Thymus (tissue), 11 donors: ENCODE data around the gene KLHDC3. TPM values are rescaled to one million over a fixed set of nuclear protein-coding genes. Genes with fewer than 3 reads are reported as not detected.
A peak's percentile ranks its signal among the peaks of the same experiment; 100 is the strongest.
"Not testable (repeated sequence)": the region's sequence is repeated elsewhere in the genome, so short reads cannot be mapped to it uniquely, and the experiment has no call there.

ENCODE experiments used
- DNase-seq, 9 donors: peaks; one replicate each; pipeline ENCODE4 v3.0.0-alpha.2; 2013; ENCODE audit warnings: low spot score in 9 of 9, low read depth in 6 of 9, missing footprints in 1 of 9
- H3K27ac ChIP-seq, 2 donors: one replicate each; pipeline ENCODE4 v1.5.1; 2013; ENCODE audit warnings: control low read depth in 1 of 2, low read depth in 1 of 2, low read length in 1 of 2, mild to moderate bottlenecking in 1 of 2, moderate library complexity in 1 of 2
- H3K27me3 ChIP-seq, 2 donors: one replicate each; pipeline ENCODE4 v1.5.1; 2013; ENCODE audit warnings: low read length in 1 of 2; ENCODE audit not compliant: control insufficient read depth in 2 of 2, insufficient read depth in 1 of 2
- H3K36me3 ChIP-seq, 2 donors: one replicate each; pipeline ENCODE4 v1.5.1; 2013; ENCODE audit warnings: low read length in 1 of 2, mild to moderate bottlenecking in 1 of 2, moderate library complexity in 1 of 2; ENCODE audit not compliant: control insufficient read depth in 2 of 2, insufficient read depth in 2 of 2
- H3K4me1 ChIP-seq, 2 donors: one replicate each; pipeline ENCODE4 v1.5.1; 2013; ENCODE audit warnings: low read length in 2 of 2; ENCODE audit not compliant: control insufficient read depth in 2 of 2, insufficient read depth in 2 of 2
- H3K4me3 ChIP-seq, 2 donors: one replicate each; pipeline ENCODE4 v1.5.1; 2013; ENCODE audit warnings: low read length in 2 of 2, control low read depth in 1 of 2, mild to moderate bottlenecking in 1 of 2
- H3K9me3 ChIP-seq, 2 donors: one replicate each; pipeline ENCODE4 v1.5.1; 2013; ENCODE audit warnings: low read length in 1 of 2, mild to moderate bottlenecking in 1 of 2; ENCODE audit not compliant: control insufficient read depth in 2 of 2, insufficient read depth in 1 of 2
- WGBS: extraction: QIAGEN DNeasy Blood & Tissue Kit; methylation state at CpG from one replicate; pipeline ENCODE4 v1.1.7; 2013; 5-methylcytosine and 5-hydroxymethylcytosine counted together
- polyA plus RNA-seq: library from polyadenylated mRNA; stranded (reverse); fragments of 200-250 nt; gene quantifications from one replicate; pipeline ENCODE4 v1.2.3, GENCODE V29; 2013
- total RNA-seq: library from RNA; stranded (reverse); fragments of 120-200 nt; gene quantifications from one replicate; pipeline ENCODE4 v1.2.4, GENCODE V29; 2013
- donor health status: healthy.

KLHDC3 gene
- total and polyA plus RNA-seq, 2 donors = 73.8 to 87.0 TPM

DNA sequence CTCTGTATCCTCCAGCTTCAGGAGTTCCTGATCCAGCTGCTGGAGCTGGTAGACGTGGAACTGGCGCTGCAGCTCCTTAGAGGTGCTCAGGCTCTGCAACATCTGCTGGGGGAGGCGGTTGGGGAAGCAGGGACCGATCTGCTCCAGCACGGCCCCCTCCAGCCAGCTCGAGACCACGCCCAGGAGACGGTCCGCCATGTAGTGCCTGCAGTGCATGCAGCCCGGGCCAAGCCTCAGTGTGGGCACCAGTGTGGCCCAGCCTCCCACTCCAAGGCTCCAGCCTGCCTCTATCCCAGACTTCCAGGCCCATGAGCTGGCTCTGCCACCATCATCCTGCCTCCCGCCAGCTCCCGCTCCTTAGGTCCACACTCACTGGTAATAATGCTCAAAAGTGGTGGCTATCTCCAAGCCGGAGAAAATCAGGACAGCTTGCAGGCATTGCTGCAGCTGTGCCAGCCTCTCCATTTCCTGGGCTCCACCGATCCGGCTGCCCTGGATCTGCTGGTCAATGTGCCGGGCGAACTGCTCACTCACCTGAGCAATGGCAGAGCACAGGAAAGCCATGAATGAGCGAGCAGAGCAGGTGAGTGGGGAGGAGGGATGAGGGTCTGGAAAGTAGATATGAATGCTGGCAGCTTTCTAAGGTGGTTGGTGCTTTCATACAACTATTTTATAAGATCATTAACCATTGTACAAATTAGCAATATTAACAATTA lies 26.7 kb downstream of the KLHDC3 start:
- H3K4me3 ChIP-seq = no peak overlapping the region
- H3K4me1 ChIP-seq = peaks cover 0 to 2% of the 10 kb centered on the region in 2 donors
- no peak for DNase-seq
- no peaks in the 10 kb centered on the region for H3K9me3 ChIP-seq
- no peak overlapping the region for H3K27ac ChIP-seq
- peaks cover 56 to 75% of the 10 kb centered on the region in 2 donors for H3K36me3 ChIP-seq
- H3K27me3 ChIP-seq = no peaks in the 10 kb centered on the region
- 97% methylated on average over 18 of the region's 18 CpGs for WGBS

DNA sequence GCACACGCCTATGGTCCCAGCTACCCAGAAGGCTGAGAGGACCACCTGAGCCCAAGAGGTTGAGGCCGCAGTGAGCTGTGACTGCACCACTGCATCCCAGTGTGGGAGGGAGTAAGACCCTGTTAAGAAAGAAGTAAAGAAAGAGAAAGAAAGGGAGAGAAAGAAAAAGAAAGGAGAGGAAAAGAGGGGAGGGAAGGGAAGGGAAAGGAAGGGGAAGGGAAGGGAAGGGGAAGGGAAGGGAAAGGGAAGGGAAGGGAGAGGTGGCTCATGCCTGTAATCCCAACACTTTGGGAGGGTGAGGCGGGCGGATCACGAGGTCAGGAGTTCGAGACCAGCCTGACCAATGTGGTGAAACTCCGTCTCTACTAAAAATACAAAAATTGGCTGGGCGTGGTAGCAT lies 27.4 kb downstream of the KLHDC3 start:
- not testable (repeated sequence) for H3K9me3 ChIP-seq, H3K4me3 ChIP-seq, H3K27ac ChIP-seq, H3K4me1 ChIP-seq, DNase-seq, H3K27me3 ChIP-seq
- over 99% methylated on average over 8 of the region's 8 CpGs for WGBS
- H3K36me3 ChIP-seq = peaks cover 58 to 74% of the 10 kb centered on the region in 2 donors

DNA sequence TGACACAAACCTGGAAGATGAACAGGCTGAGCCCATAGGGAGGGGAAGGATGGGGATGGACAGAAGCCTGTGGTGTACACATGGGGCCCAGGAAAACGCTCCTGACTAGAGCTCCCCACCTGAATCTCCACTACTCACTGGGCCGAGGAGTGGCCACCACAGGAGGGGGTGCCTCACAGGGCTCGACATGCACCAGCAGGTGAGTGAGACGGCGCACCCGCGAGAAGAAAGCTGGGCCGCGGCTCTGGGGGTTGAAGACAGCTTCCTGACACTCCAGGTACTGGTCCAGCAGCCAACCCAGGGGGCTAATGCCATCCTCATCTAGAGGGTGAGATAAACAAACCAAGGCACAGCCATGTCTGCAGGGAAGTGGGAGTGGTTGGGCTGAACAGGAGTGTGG lies 29.3 kb downstream of the KLHDC3 start:
- DNase-seq = no peak
- Histone ChIP-seq H3K27me3 (no peaks in the 10 kb centered on the region), H3K36me3 (peaks cover 56 to 74% of the 10 kb centered on the region in 2 donors), H3K4me1 (peaks cover 0 to 3% of the 10 kb centered on the region in 2 donors), H3K9me3 (no peaks in the 10 kb centered on the region), H3K27ac (no peak overlapping the region), H3K4me3 (no peak overlapping the region)
- 97% methylated on average over 9 of the region's 9 CpGs for WGBS

DNA sequence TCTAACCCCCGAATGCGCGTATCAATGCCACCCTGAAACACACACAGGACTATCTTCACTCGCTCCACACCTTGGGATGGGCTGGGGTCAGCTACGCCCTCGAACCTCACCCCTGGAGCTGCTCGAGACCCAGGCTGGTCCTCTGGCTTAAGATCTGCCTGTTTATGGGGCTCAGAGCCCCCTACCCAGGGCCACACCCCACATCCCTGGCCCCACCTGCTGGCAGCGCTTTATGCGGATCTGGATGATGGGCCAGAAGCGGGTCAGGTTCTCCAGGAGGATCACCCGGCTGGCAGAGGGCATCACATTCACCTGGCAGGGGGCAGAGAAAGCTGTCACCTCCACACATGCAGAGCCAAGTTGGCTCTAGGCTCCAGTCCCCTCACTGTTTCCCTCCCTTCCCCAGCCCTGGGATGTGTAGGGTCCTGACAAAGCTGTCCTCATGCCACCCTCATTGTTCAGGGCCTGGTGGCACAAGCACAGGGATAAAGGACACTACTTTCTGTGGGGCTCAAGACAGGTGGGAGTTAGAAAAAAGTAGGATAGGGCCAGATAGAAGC lies 31.4 kb downstream of the KLHDC3 start:
- Histone ChIP-seq H3K27ac (no peak overlapping the region), H3K4me1 (peaks cover 0 to 9% of the 10 kb centered on the region in 2 donors), H3K27me3 (no peaks in the 10 kb centered on the region), H3K36me3 (peaks cover 44 to 72% of the 10 kb centered on the region in 2 donors), H3K4me3 (no peak overlapping the region), H3K9me3 (no peaks in the 10 kb centered on the region)
- 98% methylated on average over 11 of the region's 11 CpGs for WGBS
- no peak for DNase-seq

DNA sequence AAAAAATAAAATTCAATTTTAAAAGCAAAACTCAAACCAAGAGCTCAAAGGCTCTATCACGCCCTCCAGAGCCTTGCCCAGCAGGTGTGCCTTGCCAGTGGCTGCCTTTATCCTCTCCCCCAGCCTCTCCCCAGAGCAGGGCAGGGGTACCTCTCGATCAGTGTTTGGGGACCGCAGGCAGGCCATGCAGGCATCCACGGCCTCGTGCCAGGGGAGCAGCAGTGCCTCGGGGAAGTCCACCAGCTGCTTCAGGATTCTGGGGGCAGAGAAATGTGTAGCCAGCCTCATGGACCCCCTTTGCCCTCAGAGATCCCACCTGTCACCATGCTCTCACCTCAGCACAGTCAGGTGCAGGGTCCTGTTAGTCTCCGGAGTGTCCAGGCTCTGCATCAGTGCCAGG lies 33.9 kb downstream of the KLHDC3 start:
- Histone ChIP-seq H3K4me1 (peaks cover 3 to 32% of the 10 kb centered on the region in 2 donors), H3K4me3 (no peak overlapping the region), H3K27me3 (no peaks in the 10 kb centered on the region), H3K9me3 (no peaks in the 10 kb centered on the region), H3K27ac (no peak overlapping the region), H3K36me3 (peaks cover 36 to 70% of the 10 kb centered on the region in 2 donors)
- no peak for DNase-seq
- WGBS = 97% methylated on average over 7 of the region's 7 CpGs

DNA sequence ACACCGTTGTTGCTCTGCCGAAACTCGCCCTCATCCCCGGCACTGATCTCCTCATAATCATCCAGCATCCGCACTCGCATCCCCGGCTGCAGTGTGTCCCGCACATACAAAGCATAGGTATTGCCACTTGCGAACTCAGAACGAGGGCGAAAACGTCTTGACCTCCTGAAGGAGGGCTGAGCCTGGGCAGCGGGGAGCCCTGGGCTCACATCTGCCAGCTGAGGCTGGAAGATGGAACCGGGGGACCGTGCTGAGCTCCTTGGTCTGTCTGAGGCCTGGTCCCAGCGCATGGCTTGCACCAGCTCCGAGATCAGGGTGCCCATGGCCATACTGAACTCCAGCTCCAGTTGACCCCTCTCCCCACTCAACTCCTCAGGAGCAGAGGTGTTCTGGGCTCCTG lies 36.9 kb downstream of the KLHDC3 start:
- Histone ChIP-seq H3K4me3 (no peak overlapping the region), H3K36me3 (peaks cover 25 to 56% of the 10 kb centered on the region in 2 donors), H3K27me3 (no peaks in the 10 kb centered on the region), H3K27ac (no peak overlapping the region), H3K4me1 (peaks cover 14 to 41% of the 10 kb centered on the region in 2 donors), H3K9me3 (no peaks in the 10 kb centered on the region)
- no peak for DNase-seq
- 97% methylated on average over 17 of the region's 17 CpGs for WGBS

DNA sequence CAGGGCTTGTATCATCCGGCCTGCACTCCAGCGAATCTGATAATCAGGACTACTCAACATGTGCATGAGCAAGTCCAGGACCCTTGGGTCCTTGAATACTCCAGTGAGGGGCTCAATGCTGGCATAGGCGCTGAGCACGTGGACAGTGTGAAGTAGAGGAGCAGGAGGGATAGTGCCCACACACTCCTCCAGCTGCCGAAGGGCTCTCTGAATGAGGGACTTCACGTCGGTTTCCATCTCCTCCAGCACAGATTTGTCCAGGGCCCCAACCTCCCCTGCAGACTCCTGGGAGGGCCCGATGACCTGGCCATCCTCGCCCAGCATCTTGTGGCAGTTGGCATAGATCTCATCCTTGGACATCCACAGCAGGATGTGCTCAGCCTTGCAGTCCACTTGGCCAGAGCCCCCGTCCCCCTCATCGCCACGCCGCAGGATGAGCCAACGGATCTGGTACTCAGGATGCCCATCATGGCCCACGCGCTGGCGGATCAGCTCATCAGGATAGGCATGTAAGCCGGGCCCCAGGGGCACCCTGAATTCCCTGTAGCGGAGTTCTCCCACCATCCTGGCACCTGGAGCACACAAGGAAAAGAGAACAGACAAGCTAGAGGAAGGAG lies 38.3 kb downstream of the KLHDC3 start:
- DNase-seq = no peak
- WGBS = 96% methylated on average over 19 of the region's 19 CpGs
- Histone ChIP-seq H3K27ac (peak overlapping the region in 1 of 2 donors; percentile 82), H3K4me3 (no peak overlapping the region), H3K9me3 (no peaks in the 10 kb centered on the region), H3K36me3 (peaks cover 22 to 54% of the 10 kb centered on the region in 2 donors), H3K4me1 (peaks cover 14 to 41% of the 10 kb centered on the region in 2 donors), H3K27me3 (no peaks in the 10 kb centered on the region)

DNA sequence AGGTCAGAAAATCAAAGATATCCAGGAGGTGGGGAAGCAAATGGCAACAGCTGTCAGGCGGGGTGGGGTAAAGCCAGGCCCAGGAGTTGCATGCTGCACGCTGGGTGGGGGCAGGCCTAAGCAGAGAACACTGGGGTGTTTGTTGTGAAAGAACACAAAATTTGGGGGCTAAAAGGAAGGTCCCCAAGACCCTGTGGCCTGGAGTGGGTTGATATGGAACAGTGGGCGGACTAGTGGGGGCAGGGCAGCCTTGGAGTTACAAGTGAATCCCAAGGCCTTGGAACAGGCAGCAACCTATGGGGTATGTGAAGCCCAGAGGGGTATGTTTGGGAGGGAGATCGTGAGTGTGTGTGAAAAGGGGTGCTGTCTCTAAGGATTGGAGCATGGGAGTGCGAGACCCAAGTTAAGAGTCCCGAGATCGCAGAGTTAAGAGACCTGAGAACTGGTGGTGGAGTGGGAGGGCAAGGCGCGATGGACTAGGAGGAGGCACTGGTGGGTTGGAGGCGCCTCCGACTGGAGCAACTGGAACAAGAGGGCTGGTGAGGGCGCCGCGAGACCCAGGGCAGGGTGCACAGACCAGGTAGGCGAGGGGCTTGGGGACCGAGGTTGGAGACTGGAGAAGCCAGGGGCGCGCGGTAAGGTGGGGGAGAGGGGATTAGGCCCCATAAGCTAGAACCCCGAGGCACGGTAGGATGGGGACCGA lies 38.9 kb downstream of the KLHDC3 start:
- peak in 1 of 9 donors; percentile 11 for DNase-seq
- WGBS = 20% methylated on average over 22 of the region's 22 CpGs
- Histone ChIP-seq H3K4me3 (peak overlapping the region; percentile 60 to 69), H3K4me1 (peaks cover 15 to 43% of the 10 kb centered on the region in 2 donors), H3K27me3 (no peaks in the 10 kb centered on the region), H3K27ac (peak overlapping the region; percentile 82 to 86), H3K9me3 (no peaks in the 10 kb centered on the region), H3K36me3 (peaks cover 23 to 53% of the 10 kb centered on the region in 2 donors)
